ENCODE results near the gene CES3. TPM values are rescaled to one million over a fixed set of nuclear protein-coding genes. Genes with fewer than 3 reads are reported as not detected.

The CES3 gene
- total RNA-seq, 6 experiments from 2014 or later, result 0.06 to 0.39 (median 0.14) TPM; not detected in 1

GRCh38 chr16:66947302-66948065, 13.6 kb upstream of the CES3 start:
- H3K27ac Mint-ChIP-seq, result no peak overlapping the region

GRCh38 chr16:66948134-66948836, 12.8 kb upstream of the CES3 start:
- Mint-ChIP-seq H3K4me3 (peak overlapping the region; percentile 90), H3K36me3 (ENCODE audit: low read depth) (peaks cover 8% of the 10 kb centered on the region), H3K4me1 (ENCODE audit: low read depth) (peaks cover 27% of the 10 kb centered on the region), H3K9me3 (peaks cover 10% of the 10 kb centered on the region), H3K27ac (no peak overlapping the region), H3K27me3 (ENCODE audit: insufficient read depth) (peaks cover 3% of the 10 kb centered on the region; the same call in 1 of the 2 replicates)
- DNase-seq, result no peak
- TF ChIP-seq CTCF (IDR thresholded peaks at IDR 0.05), result no peak

More at GRCh38 chr16:66947302-66948065, 13.6 kb upstream of the CES3 start:
- Mint-ChIP-seq H3K27me3 (ENCODE audit: insufficient read depth) (peaks cover 3% of the 10 kb centered on the region; the same call in 1 of the 2 replicates), H3K4me1 (ENCODE audit: low read depth) (peaks cover 27% of the 10 kb centered on the region), H3K9me3 (peaks cover 10% of the 10 kb centered on the region), H3K4me3 (peak overlapping the region; percentile 90), H3K36me3 (ENCODE audit: low read depth) (peaks cover 14% of the 10 kb centered on the region)
- peak; percentile 98 for TF ChIP-seq CTCF (IDR thresholded peaks at IDR 0.05)
- DNase-seq, result peak; percentile 83

- DNase-seq, result no peak
- peak overlapping the region; percentile 90 for H3K4me3 Mint-ChIP-seq
- peaks cover 8% of the 10 kb centered on the region for H3K36me3 Mint-ChIP-seq (ENCODE audit: low read depth)
- H3K9me3 Mint-ChIP-seq, result peaks cover 10% of the 10 kb centered on the region
- peaks cover 31% of the 10 kb centered on the region for H3K4me1 Mint-ChIP-seq (ENCODE audit: low read depth)
- peaks cover 3% of the 10 kb centered on the region; the same call in 1 of the 2 replicates for H3K27me3 Mint-ChIP-seq (ENCODE audit: insufficient read depth)
- no peak overlapping the region for H3K27ac Mint-ChIP-seq
- TF ChIP-seq CTCF (IDR thresholded peaks at IDR 0.05), result no peak
These were observed 12.2 kb upstream of the CES3 start for GRCh38 chr16:66948837-66949225.

DNA sequence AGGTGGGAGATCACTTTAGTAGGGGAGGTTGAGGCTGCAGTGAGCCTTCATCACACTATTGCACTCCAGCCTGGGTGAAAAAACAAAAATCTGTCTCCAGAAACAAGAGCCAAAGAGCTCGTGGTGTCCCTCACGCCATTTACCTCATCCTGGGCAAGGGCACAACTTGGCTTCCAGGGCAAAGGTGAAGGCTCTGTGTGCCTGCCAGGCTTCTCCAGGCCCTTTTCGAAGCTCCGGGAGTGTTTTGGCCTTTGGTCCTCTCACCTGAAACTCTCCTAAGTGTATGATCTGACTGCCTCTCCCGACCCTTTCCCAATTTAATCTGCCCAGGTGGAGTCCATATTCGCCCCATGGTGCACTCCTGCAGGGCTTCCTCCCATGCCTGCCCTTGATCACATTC, 11.6 kb upstream of the CES3 start:
- H3K27ac Mint-ChIP-seq, result no peak overlapping the region
- H3K36me3 Mint-ChIP-seq (ENCODE audit: low read depth), result peaks cover 8% of the 10 kb centered on the region
- no peak for TF ChIP-seq CTCF (IDR thresholded peaks at IDR 0.05)
- H3K9me3 Mint-ChIP-seq, result peaks cover 10% of the 10 kb centered on the region
- no peak for DNase-seq
- H3K27me3 Mint-ChIP-seq (ENCODE audit: insufficient read depth), result peaks cover 3% of the 10 kb centered on the region; the same call in 1 of the 2 replicates
- H3K4me1 Mint-ChIP-seq (ENCODE audit: low read depth), result peaks cover 34% of the 10 kb centered on the region
- H3K4me3 Mint-ChIP-seq, result no peak overlapping the region

DNA sequence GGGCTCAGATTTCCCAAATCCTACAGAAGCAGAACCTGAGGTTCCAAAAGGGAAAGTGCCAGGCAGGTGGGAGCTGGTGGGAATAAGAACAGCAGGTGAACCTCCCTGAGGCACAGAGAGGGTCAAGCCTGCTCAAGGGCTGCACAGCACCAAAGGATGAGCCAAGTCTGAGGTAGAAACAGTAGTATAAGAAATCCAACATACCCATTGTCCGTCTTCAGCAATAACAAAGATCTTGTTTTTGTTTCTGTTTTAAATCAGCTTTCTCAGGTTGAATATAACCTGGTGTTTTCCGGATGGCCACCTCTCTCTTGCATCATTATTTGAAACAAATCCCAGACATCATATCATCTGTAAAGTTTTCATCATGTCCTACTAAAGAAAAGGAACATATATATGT, 10.6 kb upstream of the CES3 start:
- no peak for DNase-seq
- no peak for TF ChIP-seq CTCF (IDR thresholded peaks at IDR 0.05)
- H3K9me3 Mint-ChIP-seq, result peaks cover 10% of the 10 kb centered on the region
- H3K4me1 Mint-ChIP-seq (ENCODE audit: low read depth), result peaks cover 34% of the 10 kb centered on the region
- H3K27ac Mint-ChIP-seq, result no peak overlapping the region
- no peak overlapping the region for H3K4me3 Mint-ChIP-seq
- peaks cover 8% of the 10 kb centered on the region for H3K36me3 Mint-ChIP-seq (ENCODE audit: low read depth)
- peaks cover 5% of the 10 kb centered on the region for H3K27me3 Mint-ChIP-seq (ENCODE audit: insufficient read depth)

Measured in HFFc6 (cell line).